Non-pigmented ciliary epithelial cell (primary cell): Measurements from ENCODE around the gene PTPRZ1.

Experiments
- DNase-seq: peaks from one replicate; pipeline ENCODE4 v3.0.0-alpha.2; 2010; ENCODE audit warnings: low read depth

The PTPRZ1 gene

DNA sequence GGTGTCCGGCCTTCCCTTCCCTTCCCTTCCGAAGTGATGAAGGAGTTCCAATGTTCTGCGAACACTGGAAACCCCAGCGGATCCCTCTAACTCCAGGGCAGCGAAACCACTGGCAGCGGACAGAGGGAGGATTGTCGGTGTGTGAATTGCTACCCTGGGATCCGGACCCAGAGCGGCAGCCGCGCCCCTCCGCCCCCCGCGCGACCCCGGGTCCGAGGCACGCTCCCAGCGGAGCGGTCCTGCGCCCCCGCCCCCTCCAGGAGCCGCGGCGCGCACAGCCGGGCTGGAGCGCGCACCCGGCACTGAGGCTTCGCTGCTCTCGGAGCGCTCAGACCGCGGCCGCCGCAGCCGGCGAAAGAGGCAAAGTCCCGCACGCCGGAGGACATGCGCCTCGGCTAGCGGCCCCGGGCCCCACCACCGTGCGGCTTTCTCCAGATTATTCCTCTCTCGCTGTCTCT is at the start of gene PTPRZ1:
Gene PTPRZ1 (plus strand): TSS at position 331 of the 458 bp plus-strand sequence. CDS start 339 bp downstream, outside the sequence.
- no peak for DNase-seq

GRCh38 chr7:121824276-121824675 is 48.7 kb upstream of the PTPRZ1 start:
- no peak for DNase-seq

GRCh38 chr7:121831351-121831750 is 41.6 kb upstream of the PTPRZ1 start:
- DNase-seq: no peak

DNA sequence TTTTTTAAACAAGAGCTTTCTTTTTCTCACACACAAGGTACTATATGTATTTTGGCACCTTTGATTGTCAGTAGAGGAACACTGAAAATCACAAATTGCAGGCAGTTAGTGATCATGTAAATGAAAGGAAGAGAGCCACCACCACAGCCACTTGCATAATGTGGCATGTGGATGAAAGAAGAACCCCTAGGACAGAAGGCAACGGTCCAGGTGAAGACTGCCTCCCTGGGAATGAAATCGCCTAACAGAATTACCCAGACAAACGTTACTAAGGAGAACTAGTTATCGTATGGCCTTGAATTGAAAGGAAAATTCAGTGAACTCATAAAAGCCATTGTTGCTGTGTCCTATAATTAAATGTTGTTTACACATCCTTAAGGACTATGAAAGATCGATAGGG is 41.2 kb upstream of the PTPRZ1 start:
- DNase-seq: no peak

GRCh38 chr7:121832347-121832746 is 40.6 kb upstream of the PTPRZ1 start:
- no peak for DNase-seq

DNA sequence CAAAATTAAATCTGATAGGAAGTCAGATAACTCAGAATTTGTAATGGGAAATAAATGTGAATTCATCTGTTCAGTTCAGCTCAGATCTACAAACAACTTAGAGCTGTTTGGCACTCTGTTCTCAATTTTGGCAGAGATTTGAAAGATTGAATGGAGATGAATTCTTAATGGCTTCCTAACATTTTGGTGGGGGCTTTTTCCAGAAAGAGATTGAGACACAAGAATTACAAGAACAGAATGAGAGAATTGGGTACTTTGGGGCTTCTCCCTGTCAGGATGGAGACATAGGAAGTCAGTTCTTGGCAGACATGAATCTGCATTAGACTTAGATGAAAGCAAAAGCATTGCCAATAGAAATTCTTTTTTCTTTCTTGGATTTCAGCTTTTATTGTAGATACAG is 39.0 kb upstream of the PTPRZ1 start:
- DNase-seq: no peak

DNA sequence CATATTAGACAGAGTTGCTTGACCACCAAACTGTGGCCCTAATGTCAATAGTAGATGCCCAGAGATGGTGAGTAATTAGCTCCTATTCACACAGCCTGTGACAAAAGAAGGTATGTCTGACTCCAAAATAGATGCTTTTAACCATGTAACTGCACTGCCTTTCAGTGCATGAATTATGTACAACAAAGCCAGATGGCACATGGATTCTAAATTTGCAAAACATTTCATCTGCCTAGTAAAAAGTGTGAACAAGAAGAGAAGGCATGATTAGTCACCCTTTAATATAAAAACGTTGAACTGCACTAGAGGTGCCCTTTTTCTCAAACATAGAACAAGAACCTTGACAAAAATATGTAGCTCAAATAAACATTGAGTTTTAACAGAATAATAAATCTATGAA is 35.5 kb upstream of the PTPRZ1 start:
- DNase-seq: no peak

DNA sequence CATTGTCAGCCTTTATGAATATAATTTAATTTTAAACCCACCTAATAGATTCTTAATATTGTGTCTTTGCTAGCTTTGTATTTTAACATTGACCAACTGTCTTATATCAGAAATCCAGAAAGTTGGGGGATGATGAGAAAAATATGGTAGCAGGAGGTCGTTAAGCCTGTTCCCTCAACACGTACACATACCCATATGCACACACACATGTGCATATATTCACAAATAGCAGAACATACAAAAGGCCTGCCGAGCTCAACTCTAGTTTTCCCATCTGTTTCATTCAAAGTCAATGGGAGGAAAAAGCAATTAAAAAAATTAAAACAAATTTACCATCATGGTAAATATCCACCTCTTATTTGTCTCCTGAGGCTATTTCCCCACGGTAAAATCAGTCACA is 25.9 kb upstream of the PTPRZ1 start:
- no peak for DNase-seq

DNA sequence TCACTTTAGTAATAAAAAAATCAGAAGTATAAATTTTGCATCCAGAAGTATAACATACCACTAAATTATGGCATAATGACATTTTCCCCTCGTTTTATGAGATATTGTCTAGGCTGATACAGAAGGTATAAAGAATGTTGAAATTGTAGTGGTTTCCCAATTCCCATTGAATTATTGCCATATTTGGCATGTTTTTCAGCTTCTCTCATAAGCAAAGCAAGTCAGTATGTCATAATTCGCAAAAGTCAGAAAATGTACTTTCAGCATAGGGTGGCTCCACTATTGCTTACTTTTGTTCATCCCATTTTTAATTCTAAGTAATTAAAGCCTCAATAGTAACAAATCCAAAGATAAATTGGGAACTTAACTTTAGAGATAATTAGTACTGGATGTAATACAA is 19.7 kb upstream of the PTPRZ1 start:
- DNase-seq: no peak

DNA sequence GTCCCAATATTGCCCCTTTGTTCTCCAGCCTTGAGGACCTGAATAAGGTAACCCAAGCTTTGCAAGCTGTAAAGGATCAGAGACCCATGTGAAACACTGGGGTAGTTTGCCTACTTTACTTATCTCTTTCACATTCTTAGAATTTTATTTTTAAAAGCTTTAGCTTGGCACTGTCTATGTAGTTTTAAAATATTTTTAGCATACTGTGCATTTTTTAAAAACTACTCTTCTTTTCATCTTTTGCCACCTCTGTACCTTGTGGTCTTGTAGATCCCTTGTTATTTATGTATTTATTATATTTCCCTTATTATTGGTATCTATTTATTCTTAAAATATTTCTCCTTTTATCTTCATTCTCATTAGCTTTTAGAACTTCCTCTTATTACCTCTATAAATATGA is 12.0 kb upstream of the PTPRZ1 start:
- no peak for DNase-seq

- DNase-seq: no peak
Measured at GRCh38 chr7:121862591-121862990, 10.4 kb upstream of the PTPRZ1 start.

DNA sequence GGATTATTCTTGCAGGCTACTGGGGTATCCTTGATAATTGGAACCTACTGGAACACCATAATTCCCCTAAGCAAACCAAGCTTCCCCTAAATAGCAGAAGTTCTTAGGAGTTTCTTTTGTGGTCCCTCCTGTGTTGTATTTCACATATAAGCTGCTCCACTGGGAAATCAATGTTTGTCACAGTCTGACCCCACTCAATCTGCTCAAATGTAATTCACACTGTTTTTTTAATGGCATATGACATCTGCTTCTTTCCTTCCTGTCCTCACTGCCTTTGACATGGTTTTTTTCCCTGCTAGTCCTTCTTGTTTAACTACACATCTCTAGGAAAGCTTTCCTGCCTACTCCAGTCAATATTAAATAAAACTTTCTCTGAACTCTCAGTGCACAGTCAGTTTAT is 1.8 kb upstream of the PTPRZ1 start:
- no peak for DNase-seq

- no peak for DNase-seq
Measured at GRCh38 chr7:121873289-121874194, 581 bp downstream of the PTPRZ1 start.

- DNase-seq: no peak
Measured at GRCh38 chr7:121874298-121874697, 1.3 kb downstream of the PTPRZ1 start.

GRCh38 chr7:121875203-121875602 is 2.2 kb downstream of the PTPRZ1 start:
- no peak for DNase-seq

GRCh38 chr7:121876656-121877500 is 3.9 kb downstream of the PTPRZ1 start:
- no peak for DNase-seq

DNA sequence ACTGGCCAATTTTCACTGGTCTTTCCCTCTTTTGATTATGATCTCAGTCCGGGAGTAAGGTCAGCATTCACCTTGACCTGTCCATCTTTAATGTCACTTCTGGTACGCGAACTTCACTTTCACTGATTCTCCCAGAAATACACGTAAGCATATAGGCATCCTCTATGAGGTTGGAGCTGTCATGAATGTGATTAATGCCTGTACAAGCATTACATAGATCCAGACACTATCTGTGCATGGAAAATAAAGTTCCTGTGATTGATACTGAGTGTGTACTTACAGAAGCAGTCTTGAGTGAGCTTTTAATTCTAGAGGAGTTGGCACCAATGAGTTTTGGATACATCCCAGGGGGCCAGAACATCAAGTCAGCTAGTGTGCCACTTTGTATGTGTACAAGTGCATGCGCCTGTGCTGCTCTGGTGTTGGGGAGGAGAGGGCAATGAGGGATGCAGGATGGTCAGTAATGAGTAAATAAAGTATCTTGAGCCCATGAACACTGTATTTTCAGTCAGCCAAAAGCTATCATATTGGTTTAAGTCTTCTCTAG is 6.0 kb downstream of the PTPRZ1 start:
- DNase-seq: no peak

DNA sequence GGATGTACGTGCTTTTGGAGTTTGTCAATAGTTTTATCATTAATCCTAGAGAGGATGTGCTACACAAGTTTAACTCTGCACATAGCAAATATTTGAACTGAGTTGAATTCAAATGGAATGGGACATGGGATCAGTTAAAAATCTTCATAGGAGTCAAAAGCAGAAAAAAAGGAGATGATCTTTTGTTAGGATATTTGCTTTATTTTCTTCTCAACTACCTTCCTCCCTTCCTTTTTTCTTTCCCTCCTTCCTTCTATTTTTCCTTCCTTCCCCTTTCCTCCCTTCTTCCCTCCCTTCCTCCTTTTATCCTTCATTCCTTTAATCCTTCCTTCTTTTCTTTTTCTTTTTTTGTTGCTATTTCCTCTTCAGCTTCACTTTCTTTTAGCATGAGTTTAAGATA is 6.6 kb downstream of the PTPRZ1 start:
- no peak for DNase-seq

DNA sequence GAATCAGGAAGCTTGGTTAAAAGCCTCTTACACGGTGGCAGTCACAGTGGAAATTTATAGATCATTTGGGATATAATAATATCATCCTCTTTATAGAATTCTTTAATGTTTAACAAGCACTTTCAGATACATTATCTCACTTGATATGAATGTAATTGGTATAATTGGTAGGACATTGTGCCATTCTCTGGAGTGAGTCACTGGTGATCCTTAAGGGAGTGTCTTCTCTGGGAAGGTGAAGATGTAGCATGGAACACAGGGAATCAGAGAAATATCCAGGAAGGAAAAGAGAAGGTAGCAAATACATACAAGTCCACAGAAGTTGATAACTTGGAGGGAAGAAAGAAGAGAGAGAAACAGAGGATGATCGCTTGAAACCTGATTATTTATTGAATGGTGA is 9.8 kb downstream of the PTPRZ1 start:
- no peak for DNase-seq

- no peak for DNase-seq
Measured at GRCh38 chr7:121885166-121885920, 12.4 kb downstream of the PTPRZ1 start.

GRCh38 chr7:121887634-121888033 is 14.7 kb downstream of the PTPRZ1 start:
- DNase-seq: no peak

- DNase-seq: no peak
Measured at GRCh38 chr7:121890833-121891232, 17.9 kb downstream of the PTPRZ1 start.
